Stimulated activated CD4-positive, alpha-beta T cell treated with anti-CD3 and anti-CD28 coated beads, TNF-alpha, amount 100 ng/mL, for 4 hours (primary cell): ENCODE results near the gene PAFAH1B1.

Experiments
- DNase-seq, 3 experiments: peaks; one replicate each; pipeline ENCODE4 v3.0.0-alpha.2; 2020; ENCODE audit warnings: low read depth in 3 of 3

PAFAH1B1 gene

GRCh38 chr17:2704031-2704889, 110.8 kb downstream of the PAFAH1B1 start:
- DNase-seq, result no peak

GRCh38 chr17:2704890-2705248, 111.4 kb downstream of the PAFAH1B1 start:
- DNase-seq, result no peak

DNA sequence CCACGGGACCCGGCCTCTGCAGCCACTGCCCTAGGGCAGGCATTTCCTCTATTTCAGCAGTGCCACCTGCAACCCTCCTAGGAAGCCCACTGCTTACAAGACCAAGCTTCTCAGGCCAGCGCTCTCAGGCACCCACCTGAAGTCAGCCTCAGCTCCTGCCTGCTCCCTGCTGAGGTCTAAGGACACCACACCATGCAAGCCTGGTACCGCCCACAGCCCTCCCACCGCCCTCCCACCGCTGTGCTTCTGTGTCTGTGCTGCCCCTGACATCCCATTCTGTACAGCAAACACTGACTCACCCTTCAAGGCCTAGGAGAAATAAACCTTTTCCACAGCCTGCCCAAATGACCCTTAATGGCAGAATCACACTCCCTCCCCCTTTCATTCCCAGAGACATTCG, 111.8 kb downstream of the PAFAH1B1 start:
- no peak for DNase-seq

GRCh38 chr17:2705888-2706795, 112.7 kb downstream of the PAFAH1B1 start:
- no peak for DNase-seq

DNA sequence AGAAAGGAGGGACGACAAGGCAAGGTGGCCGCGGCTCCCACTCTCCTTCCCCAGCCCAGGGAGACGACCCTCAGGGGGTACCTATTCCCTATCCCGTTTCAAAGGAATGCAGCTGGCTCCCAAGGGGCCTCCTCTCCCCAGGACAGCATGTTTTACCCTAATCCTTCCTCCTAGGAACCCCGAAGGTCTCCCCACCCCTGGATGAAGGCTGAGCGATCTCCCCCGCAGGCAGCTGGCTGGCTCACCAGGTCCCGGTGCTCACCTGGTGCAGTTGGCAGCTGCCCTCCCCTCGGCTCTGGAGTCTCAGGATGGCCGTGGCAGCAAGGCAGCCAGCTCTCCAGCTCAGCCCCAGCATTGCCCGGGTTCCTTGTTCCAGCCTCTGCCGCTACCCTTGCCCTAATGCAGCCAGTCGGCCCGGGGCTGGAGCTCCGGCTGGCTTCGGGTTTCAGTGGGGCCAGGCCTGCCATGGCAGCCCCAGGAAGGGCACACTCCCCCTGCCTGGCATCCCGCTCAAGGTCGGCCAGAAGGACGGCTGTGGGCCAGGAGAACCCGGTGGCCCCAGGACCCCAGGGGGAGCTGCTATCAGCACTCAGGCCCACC, 113.6 kb downstream of the PAFAH1B1 start:
- DNase-seq, result no peak

DNA sequence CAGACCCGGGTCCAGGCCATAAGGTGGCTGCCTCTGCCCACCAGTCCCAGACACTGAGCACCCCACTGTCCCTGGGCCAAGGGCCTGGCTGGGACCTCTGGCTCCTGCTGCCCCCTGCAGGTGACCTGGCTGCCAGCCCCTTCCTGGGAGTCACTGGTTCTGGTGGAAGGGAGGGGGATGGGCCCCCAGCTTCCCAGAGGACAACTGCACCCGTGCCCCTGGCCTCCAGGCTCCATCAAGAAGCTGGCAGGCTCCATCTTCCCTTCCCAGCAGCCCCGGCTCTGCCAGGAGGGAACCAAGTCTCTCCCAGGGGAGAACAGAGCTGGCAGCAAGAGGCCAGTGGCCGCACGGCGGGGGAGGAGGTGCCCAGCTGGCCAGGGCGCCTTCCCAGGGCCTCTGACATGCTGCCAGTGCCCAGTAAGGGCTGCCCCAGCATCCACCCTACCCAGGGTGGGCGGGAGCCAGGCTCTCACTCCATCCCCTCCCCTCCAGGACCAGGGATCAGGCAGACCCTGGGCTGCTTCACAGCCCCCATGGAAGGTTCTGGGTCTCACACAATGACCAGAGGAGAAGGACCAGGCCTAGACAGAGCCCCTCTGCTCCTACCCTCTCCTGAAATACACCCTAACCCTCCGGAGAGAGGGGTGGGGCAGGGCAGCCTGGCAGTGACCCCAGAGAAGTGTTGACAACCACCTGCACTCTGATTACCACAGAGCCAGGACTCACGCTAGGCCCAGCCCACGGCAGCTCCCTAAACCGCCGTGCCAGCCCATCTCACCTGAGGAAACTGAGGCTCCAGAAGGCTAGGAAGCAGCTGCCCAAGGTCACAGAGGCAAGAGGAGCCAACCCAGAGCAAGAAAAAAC, 114.5 kb downstream of the PAFAH1B1 start:
- DNase-seq, result no peak

DNA sequence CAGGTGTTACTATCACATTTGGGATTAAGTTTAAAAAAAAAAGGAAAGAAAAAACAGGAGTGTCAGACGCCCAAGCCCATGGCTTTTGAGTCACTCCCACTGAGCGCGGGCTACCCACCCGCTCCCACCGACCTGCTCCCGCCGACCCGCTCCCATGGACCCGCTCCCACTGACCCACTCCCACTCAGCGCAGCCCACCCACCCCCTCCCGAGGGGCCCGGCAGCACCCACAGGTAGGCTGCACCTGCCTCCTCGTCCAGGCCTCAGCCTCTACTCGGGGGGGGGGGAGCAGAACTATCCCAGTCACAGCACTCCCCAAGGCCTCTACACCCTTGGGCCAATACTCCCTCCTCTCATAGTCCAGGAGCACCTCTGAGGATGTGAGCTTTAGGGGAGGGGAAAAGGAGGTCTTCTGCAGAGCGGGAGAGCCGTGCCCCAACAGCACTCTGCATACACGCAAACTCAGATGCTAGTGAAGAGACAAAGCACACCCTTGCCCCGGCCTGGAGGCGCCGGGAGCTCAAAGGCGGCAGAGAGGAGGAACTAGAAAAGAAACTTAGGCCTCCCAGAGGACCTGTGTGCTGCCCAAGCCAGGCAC, 115.2 kb downstream of the PAFAH1B1 start:
- no peak for DNase-seq

DNA sequence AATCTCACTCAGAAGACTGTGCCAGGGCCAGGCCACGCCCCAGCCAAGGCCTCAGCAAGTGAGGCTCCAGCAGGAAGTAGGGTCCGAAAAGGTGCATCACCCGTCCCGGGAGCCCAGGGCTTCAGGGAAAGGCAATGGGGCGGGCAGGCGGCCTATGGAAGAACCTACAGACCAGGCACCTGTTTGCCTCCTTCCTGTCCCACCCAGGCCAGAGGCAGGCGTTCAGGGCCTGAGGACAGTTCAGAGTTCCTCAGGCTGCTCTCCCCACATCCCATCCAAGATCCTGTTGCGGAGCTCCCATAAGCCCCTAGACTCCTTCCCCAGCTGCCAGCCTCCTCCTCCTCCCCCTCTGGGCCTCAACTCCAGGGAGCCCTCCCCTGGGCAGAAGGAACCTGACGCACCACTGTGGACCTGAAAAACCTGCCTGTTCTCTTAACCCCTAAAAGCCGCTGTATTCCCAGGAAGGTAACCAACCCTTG, 115.8 kb downstream of the PAFAH1B1 start:
- DNase-seq, result no peak

DNA sequence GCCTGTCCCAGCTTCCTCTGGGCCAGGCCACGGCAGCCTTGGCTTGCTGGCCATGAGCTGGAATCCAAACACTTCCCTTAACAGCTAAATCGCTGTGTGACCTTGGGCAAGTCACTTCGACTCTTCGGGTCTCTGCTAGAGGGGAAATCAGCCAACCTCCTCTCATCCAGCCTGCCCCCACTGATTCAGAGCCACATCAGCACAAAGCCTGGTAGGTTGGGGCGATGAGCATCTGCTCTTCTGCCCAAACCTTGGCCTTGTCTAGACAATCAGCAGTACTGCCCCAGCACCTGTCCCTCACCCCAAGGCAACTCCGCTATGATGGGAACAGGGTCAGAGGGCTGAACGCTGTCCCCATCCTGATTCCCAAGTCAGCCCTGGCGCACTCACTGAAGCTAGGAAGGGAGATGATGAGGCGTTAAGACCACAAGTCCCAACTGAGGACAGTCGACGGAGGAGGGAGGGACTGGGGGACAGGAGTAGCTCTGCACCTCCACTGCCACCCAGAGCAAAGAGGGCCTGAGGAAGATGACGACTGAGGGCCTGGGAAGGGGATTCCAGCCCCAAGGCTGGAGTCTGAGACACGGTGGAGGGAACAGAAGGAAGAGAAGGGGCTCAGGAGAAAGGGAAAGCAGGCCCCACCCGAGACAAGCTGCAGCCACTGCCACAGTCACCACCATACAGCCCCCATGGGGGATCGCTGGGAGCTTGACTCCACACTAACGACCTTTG, 116.8 kb downstream of the PAFAH1B1 start:
- DNase-seq, result no peak

GRCh38 chr17:2710803-2711607, 117.6 kb downstream of the PAFAH1B1 start:
- DNase-seq, result no peak

DNA sequence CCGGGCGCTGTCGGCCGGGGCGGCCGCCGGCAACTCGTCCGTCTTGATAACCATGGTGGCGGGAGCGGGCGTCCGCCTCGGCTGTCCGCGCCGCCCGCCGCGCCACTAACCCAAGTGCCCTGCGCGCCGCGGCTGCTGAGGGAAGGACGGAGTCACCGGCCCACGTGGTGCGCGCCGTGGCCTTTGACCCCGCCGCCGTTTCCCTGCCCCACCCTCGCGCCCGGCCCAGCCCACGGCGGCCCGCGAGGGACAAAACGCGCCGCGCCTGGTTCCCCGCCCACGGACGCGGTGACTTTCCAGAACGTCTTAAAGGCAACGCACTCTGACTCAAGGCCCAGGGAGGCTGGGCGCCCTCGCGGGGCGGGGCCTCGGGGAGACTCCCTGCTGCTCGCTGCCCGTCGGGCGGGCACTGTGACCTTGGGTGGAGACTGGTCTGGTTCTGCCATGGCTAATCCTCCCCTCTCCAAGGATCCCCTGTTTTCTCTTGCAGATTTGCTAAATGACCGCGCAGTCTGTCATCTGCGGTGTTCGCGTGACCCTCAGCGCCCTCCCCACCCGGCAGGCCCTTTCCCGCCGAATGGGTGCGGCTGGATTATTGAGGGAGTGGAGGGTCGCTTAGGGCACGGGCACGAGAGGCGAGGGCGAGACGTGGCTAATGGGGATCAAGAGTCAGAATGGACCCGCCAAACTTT, 118.3 kb downstream of the PAFAH1B1 start, which contains the start of gene CLUH:
Gene CLUH, minus strand, starts transcription at position 157 of the 692 bp plus-strand sequence. Its CDS starts 103 bp downstream, at position 54.
- peak; percentile 96 to 97 (median 96) for DNase-seq

- DNase-seq, result no peak
Measured at GRCh38 chr17:2712300-2713043, 119.0 kb downstream of the PAFAH1B1 start.

DNA sequence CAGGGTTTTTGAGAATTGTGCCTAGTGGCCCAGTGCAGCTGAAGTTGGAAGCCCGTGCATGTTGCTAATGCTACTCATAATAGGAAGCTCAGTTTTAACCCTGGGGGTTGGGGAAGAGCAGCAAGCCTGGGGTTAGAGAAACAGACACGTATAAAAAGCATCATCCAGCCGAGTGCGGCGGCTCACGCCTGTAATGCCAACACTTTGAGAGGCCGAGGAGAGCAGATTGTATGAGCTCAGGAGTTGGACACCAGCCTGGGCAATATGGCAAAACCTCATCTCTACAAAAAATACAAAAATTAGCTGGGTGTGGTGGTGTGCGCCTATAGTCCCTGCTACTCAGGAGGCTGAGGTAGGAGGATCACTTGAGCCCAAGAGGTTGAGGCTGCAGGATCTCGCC, 120.4 kb downstream of the PAFAH1B1 start:
- DNase-seq, result no peak

- no peak for DNase-seq
Measured at GRCh38 chr17:2716649-2717048, 123.2 kb downstream of the PAFAH1B1 start.

DNA sequence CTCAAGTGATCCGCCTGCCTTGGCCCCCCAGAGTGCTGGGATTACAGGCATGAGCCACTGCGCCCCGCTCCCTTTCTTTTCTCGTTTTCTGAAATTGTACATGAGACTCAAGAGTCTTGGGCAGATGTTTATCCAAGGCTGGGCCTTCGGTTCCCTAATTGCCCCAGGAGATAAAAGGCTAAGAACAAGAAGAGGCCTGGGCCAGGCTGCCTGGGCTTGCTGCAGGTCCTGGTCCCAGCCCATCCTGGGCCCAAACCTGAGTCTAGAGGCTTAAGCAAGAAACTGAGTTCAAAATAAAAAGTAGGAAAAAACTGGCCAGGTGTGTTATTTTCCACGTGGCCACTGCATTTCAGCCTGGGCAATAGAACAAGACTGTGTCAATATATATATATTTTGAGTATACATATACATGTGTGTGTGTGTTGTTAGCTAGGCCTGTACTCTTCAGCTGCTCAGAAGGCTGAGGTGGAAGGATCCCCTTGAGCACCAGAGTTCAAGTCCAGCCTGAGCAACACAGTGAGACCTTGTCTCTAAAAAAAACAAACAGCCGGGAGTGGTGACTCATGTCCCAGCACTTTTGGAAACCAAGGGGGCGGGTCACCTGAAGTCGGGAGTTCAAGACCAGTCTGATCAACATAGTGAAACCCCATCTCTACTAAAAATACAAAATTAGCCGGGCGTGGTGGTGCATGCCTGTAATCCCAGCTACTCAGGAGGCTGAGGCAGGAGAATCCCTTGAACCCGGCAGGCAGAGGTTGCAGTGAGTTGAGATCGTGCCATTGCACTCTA, 124.9 kb downstream of the PAFAH1B1 start:
- DNase-seq, result no peak

- DNase-seq, result no peak
Measured at GRCh38 chr17:2719861-2720260, 126.4 kb downstream of the PAFAH1B1 start.

GRCh38 chr17:2721603-2722002, 128.1 kb downstream of the PAFAH1B1 start:
- DNase-seq, result no peak
